Measurements from ENCODE around the gene ORM2. TPM values are rescaled to one million over a fixed set of nuclear protein-coding genes. Genes with fewer than 3 reads are reported as not detected.

The ORM2 gene
- total RNA-seq, 1 donor from 2014 or later = not detected

GRCh38 chr9:114310471-114311450, 18.9 kb upstream of the ORM2 start:
- DNase-seq (ENCODE audit: low read depth, low spot score) = no peak
- Mint-ChIP-seq H3K4me3 (no peak overlapping the region), H3K36me3 (ENCODE audit: low read depth) (no peaks in the 10 kb centered on the region), H3K4me1 (peaks cover 1% of the 10 kb centered on the region), H3K27me3 (ENCODE audit: low read depth) (no peaks in the 10 kb centered on the region), H3K27ac (ENCODE audit: unreplicated experiment) (no peak overlapping the region), H3K9me3 (no peaks in the 10 kb centered on the region)
- no peak for TF ChIP-seq CTCF (conservative IDR thresholded peaks at IDR 0.05)

- H3K36me3 Mint-ChIP-seq (ENCODE audit: low read depth) = no peaks in the 10 kb centered on the region
- TF ChIP-seq CTCF (conservative IDR thresholded peaks at IDR 0.05) = no peak
- no peak overlapping the region for H3K4me3 Mint-ChIP-seq
- DNase-seq (ENCODE audit: low read depth, low spot score) = no peak
- H3K9me3 Mint-ChIP-seq = no peaks in the 10 kb centered on the region
- no peaks in the 10 kb centered on the region for H3K27me3 Mint-ChIP-seq (ENCODE audit: low read depth)
- no peak overlapping the region for H3K27ac Mint-ChIP-seq (ENCODE audit: unreplicated experiment)
- H3K4me1 Mint-ChIP-seq = no peaks in the 10 kb centered on the region
These were observed 17.8 kb upstream of the ORM2 start for GRCh38 chr9:114311571-114312512.

- TF ChIP-seq CTCF (conservative IDR thresholded peaks at IDR 0.05) = no peak
- Mint-ChIP-seq H3K27ac (ENCODE audit: unreplicated experiment) (peak overlapping the region; percentile 8), H3K4me1 (no peaks in the 10 kb centered on the region), H3K27me3 (ENCODE audit: low read depth) (no peaks in the 10 kb centered on the region), H3K4me3 (no peak overlapping the region), H3K9me3 (no peaks in the 10 kb centered on the region), H3K36me3 (ENCODE audit: low read depth) (no peaks in the 10 kb centered on the region)
- DNase-seq (ENCODE audit: low read depth, low spot score) = no peak
These were observed 17.2 kb upstream of the ORM2 start for GRCh38 chr9:114312513-114312875.

GRCh38 chr9:114313186-114313585, 16.5 kb upstream of the ORM2 start:
- H3K9me3 Mint-ChIP-seq = no peaks in the 10 kb centered on the region
- no peak overlapping the region for H3K27ac Mint-ChIP-seq (ENCODE audit: unreplicated experiment)
- H3K4me1 Mint-ChIP-seq = no peaks in the 10 kb centered on the region
- DNase-seq (ENCODE audit: low read depth, low spot score) = no peak
- no peak for TF ChIP-seq CTCF (conservative IDR thresholded peaks at IDR 0.05)
- no peak overlapping the region for H3K4me3 Mint-ChIP-seq
- no peaks in the 10 kb centered on the region for H3K36me3 Mint-ChIP-seq (ENCODE audit: low read depth)
- H3K27me3 Mint-ChIP-seq (ENCODE audit: low read depth) = no peaks in the 10 kb centered on the region

- peaks cover 4% of the 10 kb centered on the region for H3K4me1 Mint-ChIP-seq
- DNase-seq (ENCODE audit: low read depth, low spot score) = no peak
- no peaks in the 10 kb centered on the region for H3K27me3 Mint-ChIP-seq (ENCODE audit: low read depth)
- no peaks in the 10 kb centered on the region for H3K9me3 Mint-ChIP-seq
- no peak for TF ChIP-seq CTCF (conservative IDR thresholded peaks at IDR 0.05)
- no peak overlapping the region for H3K4me3 Mint-ChIP-seq
- H3K27ac Mint-ChIP-seq (ENCODE audit: unreplicated experiment) = no peak overlapping the region
- no peaks in the 10 kb centered on the region for H3K36me3 Mint-ChIP-seq (ENCODE audit: low read depth)
These were observed 15.3 kb upstream of the ORM2 start for GRCh38 chr9:114314256-114314867.
